GM18526 (cell line): ENCODE measurements around the gene SEMA5A.

Experiments
- POLR2A ChIP-seq: IDR thresholded peaks from 3 replicates; pipeline ENCODE4 v1.6.1; 2011; ENCODE audit not compliant: insufficient read length; ENCODE audit errors: extremely low read depth

SEMA5A gene

DNA sequence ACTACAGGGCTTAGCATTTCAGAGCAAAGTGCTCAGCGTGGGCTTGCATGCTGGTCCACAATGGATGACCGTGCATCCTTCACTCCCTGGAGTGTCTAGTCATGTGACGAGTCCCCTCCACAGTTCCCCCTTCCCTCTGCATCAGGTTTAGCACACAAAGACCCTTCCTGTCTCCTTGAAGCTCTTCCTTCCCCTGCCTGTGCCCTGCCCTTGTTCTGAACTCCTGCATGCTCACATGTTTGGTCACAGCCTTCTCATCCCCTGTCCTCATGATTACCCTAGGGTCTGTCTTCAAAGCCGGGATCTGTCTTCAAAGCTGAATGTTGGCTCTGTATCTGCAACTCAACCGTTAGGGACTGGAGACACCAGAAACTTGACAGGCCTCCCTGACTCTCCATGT, 388.9 kb downstream of the SEMA5A start:
- no peak for TF ChIP-seq POLR2A

DNA sequence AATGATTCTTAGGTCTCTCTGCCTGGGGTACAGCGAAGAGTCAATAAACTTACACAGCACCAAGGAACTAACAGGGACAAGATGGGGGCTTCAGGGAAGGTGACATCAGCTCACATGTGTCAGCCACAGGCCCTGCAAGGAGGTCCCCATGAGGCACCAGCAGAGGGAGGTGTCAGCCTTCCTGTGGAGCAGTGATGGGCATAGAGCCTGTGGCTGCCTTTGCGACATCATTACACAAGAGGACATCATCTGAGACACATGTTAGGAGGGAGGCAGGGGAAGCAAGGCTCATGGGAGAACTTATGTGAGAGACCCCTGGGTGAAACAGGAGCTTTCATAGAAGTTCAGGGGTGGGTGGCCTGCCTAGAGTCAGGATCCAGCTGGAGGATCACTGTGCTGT, 389.6 kb downstream of the SEMA5A start:
- no peak for TF ChIP-seq POLR2A

DNA sequence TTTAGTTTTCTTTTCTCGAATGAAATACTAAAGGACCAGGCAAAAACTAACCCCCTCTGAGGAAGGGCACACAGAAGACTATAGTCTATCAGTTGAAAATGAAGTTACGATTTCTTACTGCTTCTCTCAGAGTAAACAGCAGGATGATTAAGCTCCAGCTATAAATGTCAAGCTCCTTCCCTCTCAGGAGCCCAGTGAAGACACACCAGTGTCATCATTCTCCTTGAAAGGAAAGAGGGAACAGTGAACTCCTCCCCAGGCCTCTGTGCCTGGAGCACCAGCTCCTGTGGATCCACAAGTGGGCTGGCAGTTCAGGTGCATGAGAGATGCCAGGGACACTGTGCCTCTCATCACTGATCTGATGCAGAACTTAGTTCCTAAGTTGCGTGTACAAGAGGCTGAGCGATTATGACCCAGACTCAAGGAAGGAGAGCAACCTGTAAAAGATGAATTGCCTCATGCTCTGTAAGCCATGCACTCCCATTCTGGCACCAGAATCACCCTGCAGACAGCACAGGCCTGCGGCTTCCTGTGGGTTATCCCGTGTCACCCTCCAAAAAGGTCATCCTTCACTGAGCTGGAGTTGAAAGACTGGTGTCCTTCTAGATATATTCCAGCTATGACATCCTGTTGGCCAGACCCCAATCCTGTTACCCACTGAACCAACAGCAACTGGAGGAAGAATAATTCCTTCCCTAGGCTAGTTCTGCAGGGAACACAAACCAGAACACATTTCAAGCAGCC, 394.0 kb downstream of the SEMA5A start:
- TF ChIP-seq POLR2A = no peak

DNA sequence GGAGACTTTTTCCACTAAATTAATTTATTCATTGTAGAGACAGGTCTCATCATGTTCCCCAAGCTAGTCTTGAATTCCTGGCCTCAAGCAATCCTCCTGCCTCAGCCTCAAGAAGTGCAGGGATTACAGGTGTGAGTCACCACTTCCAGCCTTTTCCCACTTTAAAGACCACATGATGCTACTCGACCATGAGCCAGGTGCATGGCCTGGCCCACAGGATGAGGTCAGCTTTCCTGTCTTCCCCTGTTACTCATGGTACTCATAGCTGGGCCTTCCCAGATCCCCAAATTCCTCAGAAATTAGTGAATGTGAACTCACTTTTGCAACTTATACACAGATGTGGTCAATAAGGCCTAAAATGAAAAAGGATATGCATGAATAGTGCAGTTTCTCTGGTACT, 395.9 kb downstream of the SEMA5A start:
- no peak for TF ChIP-seq POLR2A

DNA sequence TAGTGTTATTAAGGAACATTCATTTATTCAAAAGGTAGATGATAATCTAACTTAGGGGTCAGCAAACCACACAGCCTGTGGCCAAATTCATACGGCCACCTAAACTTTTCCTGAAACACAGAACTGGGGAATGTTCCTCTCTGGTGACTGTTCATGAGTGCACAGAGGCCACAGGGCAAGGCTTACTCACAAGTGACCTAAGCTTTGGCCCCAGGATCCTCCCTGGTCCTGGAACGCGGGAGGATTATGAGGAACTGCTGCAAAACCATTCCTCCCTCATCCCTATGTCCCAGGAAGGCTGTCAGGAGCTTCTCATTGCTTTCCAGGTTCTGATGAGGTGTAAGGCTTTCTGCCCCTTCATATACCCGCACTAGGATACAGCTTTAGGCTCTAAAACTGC, 397.6 kb downstream of the SEMA5A start:
- no peak for TF ChIP-seq POLR2A

DNA sequence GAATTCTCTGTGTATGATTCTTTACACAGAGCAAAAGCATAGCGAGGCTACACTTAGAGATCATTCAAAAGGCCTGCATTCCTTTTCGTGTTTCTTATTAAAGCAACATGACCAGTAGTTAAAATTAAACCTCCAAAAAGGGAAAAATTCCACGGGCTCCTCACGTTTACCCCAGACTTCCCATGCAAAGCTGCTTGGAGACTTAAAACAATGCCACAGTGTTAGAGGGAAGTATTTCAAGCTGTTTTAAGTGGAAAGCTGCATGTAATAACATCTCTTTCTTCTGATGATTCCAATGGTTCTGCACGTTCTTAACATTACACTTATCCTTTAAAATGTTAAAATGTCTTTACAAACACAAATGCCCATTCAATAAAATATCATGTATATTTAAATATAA, 405.2 kb downstream of the SEMA5A start:
- no peak for TF ChIP-seq POLR2A

DNA sequence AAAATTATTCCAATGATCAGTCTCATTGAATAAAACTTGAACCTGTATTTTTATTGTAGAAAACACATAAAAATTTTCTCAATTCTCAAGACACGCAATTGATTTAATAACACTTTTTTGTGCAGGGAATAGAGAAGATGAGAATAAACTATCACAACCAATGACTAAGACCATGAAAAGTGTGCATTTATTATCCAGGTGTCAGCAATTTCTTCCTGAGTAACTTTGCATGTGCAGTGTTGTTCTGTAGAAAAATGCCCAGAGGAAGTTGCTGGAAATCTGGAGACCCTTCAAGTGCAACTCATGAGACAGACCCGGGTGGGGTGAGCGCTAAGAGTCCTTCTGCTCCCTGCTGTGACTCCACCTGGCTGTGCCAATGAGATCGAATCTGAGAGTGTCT, 405.7 kb downstream of the SEMA5A start:
- TF ChIP-seq POLR2A = no peak

DNA sequence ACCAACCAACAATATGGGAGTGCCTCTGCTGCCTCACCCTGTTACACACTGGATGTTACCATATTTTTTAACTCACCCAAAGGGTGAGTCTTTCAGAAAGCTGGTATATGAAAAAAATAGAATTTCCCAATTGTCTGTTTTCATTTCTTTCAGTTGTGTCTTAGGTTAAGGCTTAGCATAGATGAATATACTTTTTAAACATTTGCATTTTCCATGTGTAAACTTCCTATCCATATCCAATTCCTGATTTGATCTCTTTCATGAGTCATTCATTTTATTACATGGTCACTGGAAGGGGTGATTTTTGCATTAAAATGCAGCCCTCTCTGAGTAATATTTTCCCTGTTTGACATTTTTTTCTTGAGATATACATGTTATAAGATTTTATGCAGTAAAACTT, 406.5 kb downstream of the SEMA5A start:
- no peak for TF ChIP-seq POLR2A

DNA sequence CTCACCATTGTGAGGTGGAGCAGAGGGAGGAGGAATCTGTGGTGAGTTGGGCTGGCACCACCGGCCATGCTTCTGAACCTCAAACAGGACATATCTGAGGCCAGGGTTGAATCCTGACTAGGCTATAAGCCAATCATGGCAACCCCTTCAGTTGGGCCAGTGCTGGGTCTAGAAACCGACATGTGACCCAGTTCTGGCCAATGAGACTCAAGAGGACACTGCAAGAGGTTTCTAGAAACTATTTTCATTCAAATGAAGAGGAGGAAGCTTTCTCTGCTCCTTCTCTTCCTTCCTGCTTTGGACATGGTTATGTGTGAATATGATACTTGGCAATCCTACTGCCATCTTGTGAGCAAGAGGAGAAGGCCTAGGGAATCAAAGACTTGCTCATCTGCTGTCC, 417.7 kb downstream of the SEMA5A start:
- no peak for TF ChIP-seq POLR2A

DNA sequence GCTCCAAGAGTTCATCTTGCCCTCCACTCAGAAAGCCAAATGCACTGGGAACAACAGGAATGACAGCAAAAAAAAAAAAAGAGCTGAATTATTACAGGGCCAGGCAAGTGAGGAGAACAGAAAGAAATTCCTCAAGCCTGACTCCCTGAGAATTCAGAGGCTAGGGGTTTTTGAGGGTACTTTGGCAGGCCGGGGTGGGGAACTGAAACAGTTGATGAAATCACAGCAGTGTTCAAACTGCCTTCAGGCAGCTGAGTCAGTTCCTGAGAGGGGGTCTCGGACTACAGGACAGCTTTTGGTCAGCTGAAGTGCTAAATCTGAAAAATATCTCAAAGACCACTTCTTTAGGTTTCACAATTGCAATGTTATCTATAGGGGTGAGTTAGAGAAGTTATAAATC, 419.4 kb downstream of the SEMA5A start:
- no peak for TF ChIP-seq POLR2A

DNA sequence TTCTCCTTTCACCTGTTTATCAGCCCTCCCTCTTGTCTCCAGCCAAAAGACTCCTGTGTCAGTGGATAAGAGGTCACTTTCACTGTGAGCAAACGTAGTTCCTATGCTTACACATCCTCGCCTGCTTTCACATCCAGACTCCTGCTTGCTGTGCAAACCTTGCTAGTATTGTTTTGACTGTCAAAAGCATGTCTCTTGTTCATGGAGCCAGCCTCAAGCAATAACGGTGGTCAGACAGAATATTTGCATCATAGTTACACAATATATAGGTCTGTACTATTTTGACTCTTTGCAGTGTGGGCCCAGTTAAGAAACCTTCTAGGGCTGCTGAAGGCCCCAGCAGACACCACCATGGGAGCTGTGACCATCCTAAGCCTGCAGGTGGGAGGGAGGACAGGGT, 420.0 kb downstream of the SEMA5A start:
- TF ChIP-seq POLR2A = no peak

DNA sequence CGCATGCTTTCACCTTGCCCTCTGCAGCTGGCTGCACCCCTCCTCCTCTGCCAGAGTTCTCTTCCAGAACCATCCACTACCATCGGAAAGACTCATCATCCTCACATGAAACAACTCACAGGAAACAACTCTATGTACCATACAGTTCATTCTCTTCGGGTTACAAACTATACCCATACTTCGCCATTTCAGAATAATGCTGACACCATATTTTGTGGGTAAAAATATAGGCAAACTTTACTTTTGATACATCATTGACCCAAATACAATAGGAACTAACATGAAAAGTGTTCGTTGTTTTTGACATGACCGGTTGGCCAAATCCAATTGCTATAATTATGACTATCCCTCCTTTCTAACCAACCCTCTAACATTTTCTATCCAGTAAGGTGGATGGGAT, 421.0 kb downstream of the SEMA5A start:
- TF ChIP-seq POLR2A = no peak

DNA sequence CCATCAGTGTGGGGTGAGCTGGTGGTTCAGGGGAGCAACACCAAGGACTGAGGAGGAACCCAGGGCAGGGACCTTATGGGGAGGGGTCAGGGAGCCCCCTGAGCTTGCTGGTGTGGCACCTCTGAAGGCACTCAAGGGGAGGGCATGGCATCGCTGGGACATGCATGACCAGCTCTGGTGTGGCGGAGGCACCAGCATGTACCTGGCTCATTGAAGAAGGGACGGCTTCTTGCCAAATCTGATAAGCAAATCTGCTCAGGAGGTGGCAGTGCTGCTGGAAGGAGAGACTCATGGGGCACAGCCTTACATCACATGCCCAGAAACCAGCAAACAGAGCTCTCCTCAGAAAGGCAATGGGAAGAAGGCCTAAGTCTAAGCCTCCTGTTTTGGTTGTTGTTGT, 421.8 kb downstream of the SEMA5A start:
- no peak for TF ChIP-seq POLR2A

DNA sequence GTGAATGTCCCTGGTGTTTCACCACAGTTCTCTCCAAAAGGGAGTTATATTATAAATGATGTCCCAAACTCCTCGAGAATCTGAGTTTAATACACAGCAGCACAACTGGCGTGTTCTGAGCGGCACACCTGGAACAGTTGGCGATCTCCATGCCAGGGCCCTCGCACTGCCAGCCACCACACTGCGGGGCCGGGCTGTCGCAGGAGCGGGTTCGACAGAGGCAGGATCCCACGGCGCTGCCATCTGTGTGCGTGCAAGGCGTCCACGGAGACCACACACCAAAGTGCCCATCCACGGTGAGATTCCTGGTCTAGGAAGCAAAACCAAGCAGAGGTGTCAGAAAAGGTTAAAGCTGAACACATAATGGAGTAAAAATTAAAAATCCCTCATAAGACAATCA, 423.3 kb downstream of the SEMA5A start:
- TF ChIP-seq POLR2A = no peak

DNA sequence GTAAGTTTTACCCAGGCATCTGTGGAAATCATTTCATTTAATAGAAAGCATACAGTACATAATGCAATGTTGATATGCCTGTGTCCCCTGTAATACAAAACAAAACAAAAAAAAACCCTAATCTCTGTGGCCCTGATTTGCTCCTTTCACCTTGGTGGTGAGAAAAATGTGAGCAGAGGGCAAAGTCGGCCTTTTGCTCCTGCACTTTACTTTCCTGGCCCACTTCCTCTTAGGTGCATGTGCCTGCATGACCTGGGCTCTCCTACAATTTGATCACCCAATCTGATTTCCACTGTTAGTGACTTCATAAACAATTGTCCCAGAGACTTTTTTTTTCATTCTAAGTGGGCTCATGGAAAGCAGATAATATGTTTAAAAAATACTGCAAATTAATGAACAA, 424.3 kb downstream of the SEMA5A start:
- TF ChIP-seq POLR2A = no peak

DNA sequence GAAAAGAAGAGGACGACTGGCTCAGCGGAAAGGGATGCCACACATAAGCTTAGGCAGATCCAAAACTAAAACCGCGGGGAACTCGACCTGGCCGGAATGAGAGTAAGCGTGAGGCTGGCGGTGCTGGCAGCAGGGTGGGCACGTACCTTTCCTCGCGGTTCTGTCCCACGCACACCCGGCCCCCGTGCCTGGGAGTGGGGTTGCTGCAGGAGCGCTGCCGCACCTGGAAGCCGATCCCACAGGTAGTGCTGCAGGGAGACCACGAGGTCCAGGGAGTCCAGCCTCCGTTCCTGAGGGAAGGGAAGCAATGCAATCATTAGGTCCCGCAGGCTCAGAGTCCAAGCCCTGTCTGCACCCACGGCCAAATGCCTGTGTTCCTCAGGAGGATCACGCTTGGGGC, 427.0 kb downstream of the SEMA5A start:
- TF ChIP-seq POLR2A = no peak

DNA sequence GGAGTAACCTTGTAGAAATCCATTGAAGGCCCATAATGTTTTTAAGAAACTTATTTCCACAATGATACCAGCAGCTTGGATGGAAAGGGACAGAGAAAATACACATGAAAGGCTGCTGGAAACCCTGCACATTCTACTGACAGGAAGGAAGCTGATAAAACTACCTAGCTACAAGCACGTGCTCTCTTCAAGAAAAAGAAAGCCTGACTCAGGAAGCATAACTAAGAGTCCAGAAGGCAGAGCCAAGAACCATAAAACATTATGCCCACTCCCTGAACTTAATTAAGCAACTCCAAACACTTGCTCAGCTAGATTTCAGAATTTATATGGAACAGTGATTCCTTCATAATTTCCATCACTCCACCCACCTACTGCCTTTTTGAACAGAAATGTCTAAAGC, 430.8 kb downstream of the SEMA5A start:
- TF ChIP-seq POLR2A = no peak
